Measurements from ENCODE around the gene DHRS9.

The DHRS9 gene

DNA sequence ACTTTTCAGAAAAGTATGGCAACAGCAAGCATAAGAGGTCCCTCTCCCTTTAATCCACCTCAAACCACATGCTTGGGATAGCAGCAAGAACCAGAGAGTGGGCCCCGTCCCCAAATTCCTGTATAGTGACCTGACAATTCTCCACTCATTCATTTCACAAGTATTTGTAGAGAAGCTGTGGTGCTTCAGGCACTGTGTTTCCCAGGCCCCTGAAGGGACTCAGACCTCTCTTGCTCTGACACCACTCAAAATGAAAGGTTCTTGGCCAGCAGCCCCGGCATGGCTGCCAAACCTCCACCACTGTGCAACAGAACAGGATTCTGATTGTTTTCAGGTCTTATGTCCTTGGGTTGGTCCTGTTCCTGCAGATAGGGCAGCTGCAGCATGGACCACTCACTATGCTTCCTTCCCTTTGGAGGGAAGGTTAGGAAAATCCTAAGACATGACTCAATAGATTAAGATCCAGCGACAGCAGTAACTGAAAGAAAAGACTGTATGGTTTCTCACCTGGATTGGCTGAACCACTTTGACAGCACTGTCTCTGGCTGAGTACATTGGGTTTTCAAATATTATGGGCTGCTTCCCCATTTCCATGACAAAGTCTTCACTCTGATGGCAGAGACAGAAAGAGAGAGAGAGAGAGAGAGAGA is 67.6 kb downstream of the DHRS9 start:
- no peak for DNase-seq

- DNase-seq, result no peak
These were observed 68.6 kb downstream of the DHRS9 start for GRCh38 chr2:169137924-169138323.

GRCh38 chr2:169139145-169139544 is 69.8 kb downstream of the DHRS9 start:
- no peak for DNase-seq

DNA sequence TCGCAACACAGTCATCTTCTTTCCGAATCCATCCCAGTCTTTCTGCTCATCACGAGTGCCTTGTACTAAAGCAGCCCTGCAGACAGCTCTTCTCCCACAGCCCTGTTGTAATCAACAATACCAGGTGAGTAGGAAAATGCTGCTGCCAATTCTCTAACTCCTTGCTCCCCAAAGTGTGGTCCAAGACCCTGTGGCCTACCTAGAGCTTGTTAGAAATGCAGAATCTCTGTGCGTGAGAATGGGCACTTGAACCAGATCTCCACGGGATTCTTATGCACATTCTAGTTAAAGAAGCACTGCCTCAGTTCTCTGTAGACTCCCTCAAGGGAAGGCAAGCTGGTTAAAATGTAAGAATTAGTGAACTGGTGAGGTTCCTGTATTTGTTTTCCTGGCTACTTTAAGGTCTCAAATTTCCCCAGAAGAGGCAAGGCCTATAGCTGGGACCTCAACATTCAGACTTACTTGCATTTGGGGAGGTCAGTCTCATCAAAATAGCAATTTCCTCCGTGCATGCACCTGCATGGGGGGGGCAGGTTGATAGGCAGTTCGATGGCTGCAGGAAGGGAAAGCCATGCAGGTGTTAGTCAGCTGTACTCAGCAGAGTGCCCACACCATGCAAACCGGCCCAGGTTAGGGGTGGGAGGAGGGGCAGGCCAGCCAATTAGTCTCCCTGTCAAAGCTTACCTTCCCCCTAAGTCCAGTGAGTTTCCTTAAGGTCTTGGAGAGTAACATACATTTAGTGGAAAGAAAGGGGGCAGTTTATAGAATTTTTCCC is 70.8 kb downstream of the DHRS9 start:
- no peak for DNase-seq

DNA sequence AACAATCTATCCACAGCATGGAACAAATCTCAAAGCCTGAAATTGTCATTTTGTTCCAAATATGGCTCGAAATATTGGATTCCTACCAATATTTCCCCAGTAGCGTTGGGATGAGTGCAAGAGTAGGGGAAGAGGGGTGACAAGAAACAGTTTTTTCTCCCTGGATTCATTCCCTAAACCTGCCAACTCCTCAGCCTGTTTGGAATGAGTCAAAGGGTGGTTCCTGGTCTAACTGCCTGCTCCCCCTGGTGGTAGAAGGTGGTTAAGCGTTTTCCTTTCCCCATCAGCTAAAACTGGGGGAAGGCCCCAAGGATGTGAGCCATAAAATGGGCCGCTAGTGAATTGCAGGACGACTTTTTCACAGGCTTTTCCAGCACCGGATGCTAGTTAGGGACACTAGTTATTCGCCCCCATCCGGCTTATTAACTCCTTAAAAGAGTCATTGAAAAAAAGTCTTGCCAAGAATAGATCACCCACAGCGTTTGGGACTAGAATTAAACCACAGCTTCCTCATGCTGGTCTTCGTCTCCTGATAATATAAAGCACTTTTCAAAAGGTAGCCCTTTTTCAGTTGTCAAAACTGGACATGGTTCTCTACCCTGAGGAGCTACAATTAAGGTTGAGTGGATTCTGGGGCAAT is 72.5 kb downstream of the DHRS9 start:
- DNase-seq, result peak; percentile 0

DNA sequence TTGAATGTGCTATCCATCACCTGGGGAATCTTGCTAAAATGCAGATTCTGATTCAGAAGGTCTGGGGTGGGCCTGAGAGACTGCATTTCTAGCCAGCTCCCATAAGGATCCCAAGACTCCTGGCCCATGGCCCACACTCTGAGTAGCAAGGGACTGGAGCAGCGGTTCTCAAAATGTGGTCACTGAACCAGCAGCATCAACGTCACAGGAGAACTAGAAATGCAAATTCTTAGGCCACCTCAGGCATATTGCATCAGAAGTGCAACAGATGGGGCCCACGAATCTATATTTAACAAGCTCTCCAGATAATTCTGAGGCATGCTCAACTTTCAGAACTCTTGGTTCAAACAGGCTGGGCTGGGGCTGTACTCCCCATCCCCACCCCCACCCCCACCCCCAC is 74.6 kb downstream of the DHRS9 start:
- no peak for DNase-seq
